Lower leg skin (tissue), 4 donors: ENCODE data around the gene FAM9A. TPM values are rescaled to one million over a fixed set of nuclear protein-coding genes. Genes with fewer than 3 reads are reported as not detected.
"Not testable (repeated sequence)": the region's sequence is repeated elsewhere in the genome, so short reads cannot be mapped to it uniquely, and the experiment has no call there.

Experiments
- DNase-seq, 2 donors: peaks; one replicate each; pipeline ENCODE4 v3.0.0-alpha.2; 2019; ENCODE audit warnings: low spot score in 2 of 2
- H3K4me3 ChIP-seq: fragments of 200-600 bp; sonication (generic); 2 replicates; pipeline ENCODE4 v1.5.1; 2017; ENCODE audit warnings: mild to moderate bottlenecking, low read depth; ENCODE audit not compliant: poor library complexity, severe bottlenecking
- CTCF ChIP-seq, 3 donors: fragments of 450-650 bp; IDR thresholded peaks; one replicate each; pipeline ENCODE4 v1.5.1; 2016; ENCODE audit warnings: antibody characterized with exemption in 3 of 3, mild to moderate bottlenecking in 3 of 3, moderate library complexity in 2 of 3
- POLR2A ChIP-seq, 2 donors: fragments of 450-650 bp; IDR thresholded peaks; one replicate each; pipeline ENCODE4 v1.6.1; 2016 to 2017; ENCODE audit warnings: antibody characterized with exemption in 2 of 2, mild to moderate bottlenecking in 1 of 2, moderate library complexity in 1 of 2
- WGBS, 2 donors: methylation state at CpG; one replicate each; pipeline ENCODE4 v1.1.5; 2018; 5-methylcytosine and 5-hydroxymethylcytosine counted together
- intact Hi-C: fragments of 100-400 bp; cut with DNase I; formaldehyde crosslinking; loops from one replicate; pipeline ENCODE4 v1.15.0; 2023; ENCODE audit warnings: low total_unique reads
- total RNA-seq, 4 donors: library from RNA; depleted of rRNA; stranded (reverse); fragments of >200 nt; gene quantifications; one replicate each; pipeline ENCODE4 v1.1.0, GENCODE V29; 2016

FAM9A gene
- total RNA-seq, 4 donors from 2014 or later = not detected

GRCh38 chrX:8803326-8803725 lies 2.1 kb upstream of the FAM9A start:
- intact Hi-C loops = no loop called here
- TF ChIP-seq POLR2A (IDR thresholded peaks at IDR 0.05) = no peak
- TF ChIP-seq CTCF (IDR thresholded peaks at IDR 0.05) = no peak
- H3K4me3 ChIP-seq = no peak overlapping the region
- no peak for DNase-seq
- WGBS, 2 donors = 29 to 61% methylated on average over 1 to 3 of the region's 3 CpGs

GRCh38 chrX:8800351-8800750 lies 832 bp downstream of the FAM9A start:
- intact Hi-C loops, DNase-seq, H3K4me3 ChIP-seq: not testable (repeated sequence)
- WGBS, 2 donors = 88 to 98% methylated on average over 5 to 8 of the region's 15 CpGs

GRCh38 chrX:8799281-8799680 lies 1.9 kb downstream of the FAM9A start:
- intact Hi-C loops, DNase-seq, H3K4me3 ChIP-seq: not testable (repeated sequence)
- 97 to 98% methylated on average over 7 to 11 of the region's 13 CpGs for WGBS, 2 donors

GRCh38 chrX:8798702-8799101 lies 2.5 kb downstream of the FAM9A start:
- DNase-seq, H3K4me3 ChIP-seq, intact Hi-C loops: not testable (repeated sequence)
- 76 to 88% methylated on average over 6 to 16 of the region's 16 CpGs for WGBS, 2 donors

- WGBS, 2 donors = 80 to 81% methylated on average over 1 of the region's 1 CpG
- H3K4me3 ChIP-seq, intact Hi-C loops, DNase-seq: not testable (repeated sequence)
Measured at GRCh38 chrX:8787119-8787518, 14.1 kb downstream of the FAM9A start.

- intact Hi-C loops = no loop called here
- TF ChIP-seq POLR2A (IDR thresholded peaks at IDR 0.05) = no peak
- TF ChIP-seq CTCF (IDR thresholded peaks at IDR 0.05) = no peak
- peak in 1 of 2 donors; percentile 72 for DNase-seq
- 75 to 95% methylated on average over 14 to 18 of the region's 25 CpGs for WGBS, 2 donors
- no peak overlapping the region for H3K4me3 ChIP-seq
Measured at GRCh38 chrX:8784162-8784561, 17.0 kb downstream of the FAM9A start.

- H3K4me3 ChIP-seq = no peak overlapping the region
- WGBS, 2 donors = 85 to 87% methylated on average over 8 to 19 of the region's 19 CpGs
- DNase-seq = no peak
- intact Hi-C loops = no loop called here
- TF ChIP-seq POLR2A (IDR thresholded peaks at IDR 0.05) (no peak), CTCF (IDR thresholded peaks at IDR 0.05) (no peak)
Measured at GRCh38 chrX:8783714-8784098, 17.5 kb downstream of the FAM9A start.

GRCh38 chrX:8783097-8783713 lies 18.0 kb downstream of the FAM9A start:
- DNase-seq = no peak
- 39 to 43% methylated on average over 27 to 32 of the region's 32 CpGs for WGBS, 2 donors
- TF ChIP-seq POLR2A (IDR thresholded peaks at IDR 0.05) = no peak
- TF ChIP-seq CTCF (IDR thresholded peaks at IDR 0.05) = no peak
- H3K4me3 ChIP-seq = no peak overlapping the region
- intact Hi-C loops = no loop called here
